Effector CD8-positive, alpha-beta T cell (primary cell): Measurements from ENCODE around the gene WDR59.
"Not testable (repeated sequence)": the region's sequence is repeated elsewhere in the genome, so short reads cannot be mapped to it uniquely, and the experiment has no call there.

Experiments
- DNase-seq: peaks from one replicate; lab custom pipeline; 2025; lab: John Stamatoyannopoulos, UW

Gene WDR59

GRCh38 chr16:74973304-74973703 is 11.6 kb downstream of the WDR59 start:
- no peak for DNase-seq

- DNase-seq = no peak
These were observed 30.2 kb downstream of the WDR59 start for GRCh38 chr16:74954763-74955162.

GRCh38 chr16:74951681-74952080 is 33.2 kb downstream of the WDR59 start:
- no peak for DNase-seq

- DNase-seq = no peak
These were observed 33.7 kb downstream of the WDR59 start for GRCh38 chr16:74951206-74951605.

- DNase-seq = no peak
These were observed 34.4 kb downstream of the WDR59 start for GRCh38 chr16:74950511-74950910.

GRCh38 chr16:74949309-74949708 is 35.6 kb downstream of the WDR59 start:
- DNase-seq = no peak

- DNase-seq = no peak
These were observed 40.5 kb downstream of the WDR59 start for GRCh38 chr16:74944466-74944865.

- no peak for DNase-seq
These were observed 41.7 kb downstream of the WDR59 start for GRCh38 chr16:74942977-74943918.

- DNase-seq = no peak
These were observed 42.4 kb downstream of the WDR59 start for GRCh38 chr16:74942566-74942965.

GRCh38 chr16:74939688-74940087 is 45.2 kb downstream of the WDR59 start:
- DNase-seq = no peak

- no peak for DNase-seq
These were observed 47.9 kb downstream of the WDR59 start for GRCh38 chr16:74936902-74937560.

- no peak for DNase-seq
These were observed 53.5 kb downstream of the WDR59 start for GRCh38 chr16:74931445-74931844.

- DNase-seq = no peak
These were observed 55.3 kb downstream of the WDR59 start for GRCh38 chr16:74929636-74930035.

- DNase-seq = no peak
These were observed 58.1 kb downstream of the WDR59 start for GRCh38 chr16:74926805-74927204.

GRCh38 chr16:74923766-74924460 is 61.0 kb downstream of the WDR59 start:
- DNase-seq = no peak

- no peak for DNase-seq
These were observed 62.5 kb downstream of the WDR59 start for GRCh38 chr16:74922150-74923138.

- no peak for DNase-seq
These were observed 63.9 kb downstream of the WDR59 start for GRCh38 chr16:74921051-74921450.

GRCh38 chr16:74909665-74910064 is 75.3 kb downstream of the WDR59 start:
- no peak for DNase-seq

GRCh38 chr16:74908759-74909158 is 76.2 kb downstream of the WDR59 start:
- DNase-seq = not testable (repeated sequence)

- no peak for DNase-seq
These were observed 80.8 kb downstream of the WDR59 start for GRCh38 chr16:74903901-74904678.

GRCh38 chr16:74903120-74903519 is 81.8 kb downstream of the WDR59 start:
- DNase-seq = no peak
